Left lung (tissue), 10 donors: ENCODE results near the gene RHOBTB1. TPM values are rescaled to one million over a fixed set of nuclear protein-coding genes. Genes with fewer than 3 reads are reported as not detected.

Source experiments
- ATAC-seq: fragments of 200-7000 bp; cut with Tn5 transposase; one replicate; pipeline ENCODE4 v1.9.1; 2020; ENCODE audit warnings: moderate library complexity
- DNase-seq, 4 donors: peaks; one replicate each; pipeline ENCODE4 v3.0.0-alpha.2; 2013 to 2020
- H3K27ac ChIP-seq, 2 donors: fragments of 200-600 bp; sonication (generic) in 1 of 2; one replicate each; pipeline versions ENCODE4 v1.5.0 to v1.8.0; 2020 to 2021
- H3K27me3 ChIP-seq, 2 donors: fragments of 200-600 bp; sonication (generic) in 1 of 2; one replicate each; pipeline versions ENCODE4 v1.5.0 to v1.8.0; 2020 to 2021
- H3K36me3 ChIP-seq, 2 donors: fragments of 200-600 bp; sonication (generic) in 1 of 2; one replicate each; pipeline versions ENCODE4 v1.5.0 to v1.8.0; 2020 to 2021
- H3K4me1 ChIP-seq, 2 donors: fragments of 200-600 bp; one replicate each; pipeline ENCODE4 v1.8.0; 2021
- H3K4me3 ChIP-seq, 2 donors: fragments of 200-600 bp; sonication (generic) in 1 of 2; one replicate each; pipeline versions ENCODE4 v1.5.0 to v1.8.0; 2020 to 2021; ENCODE audit warnings: mild to moderate bottlenecking in 1 of 2
- H3K9me3 ChIP-seq, 2 donors: fragments of 200-600 bp; sonication (generic) in 1 of 2; one replicate each; pipeline versions ENCODE4 v1.5.0 to v1.8.0; 2020 to 2021
- CTCF ChIP-seq, 2 donors: fragments of 200-600 bp; sonication (generic) in 1 of 2; IDR thresholded peaks; one replicate each; pipeline versions ENCODE4 v1.5.0 to v1.8.0; 2021; ENCODE audit warnings: antibody characterized with exemption in 2 of 2
- intact Hi-C, 2 donors: fragments of 100-400 bp; cut with DNase I; formaldehyde crosslinking; loops; one replicate each; pipeline versions ENCODE4 v1.11.2 to v1.14.2; 2022
- polyA plus RNA-seq, 6 donors: library from polyadenylated mRNA; unstranded; fragments of 120-200 nt; gene quantifications; one replicate each; pipeline ENCODE4 v1.2.1, GENCODE V29; 2013; ENCODE audit not compliant: insufficient read length in 6 of 6
- total RNA-seq, 2 donors: library from RNA; stranded (reverse); fragmentation: NEBNext Ultra II Directional; extraction: Animal tissue kit (Norgen Biotek cat#: 25700); gene quantifications; one replicate each; pipeline ENCODE4 v1.2.1, GENCODE V29; 2021
- donor health status: DM: no; HTN: yes; CAD: no.
- donor health status: DM: no; HTN: no; CAD: no.

RHOBTB1 gene
- total and polyA plus RNA-seq, 8 donors: 13.1 to 55.9 (median 52.5) TPM

GRCh38 chr10:60970526-60970925 lies 26.5 kb upstream of the RHOBTB1 start:
- DNase-seq: no peak

GRCh38 chr10:60968504-60968903 lies 24.5 kb upstream of the RHOBTB1 start:
- Histone ChIP-seq H3K27me3 (no peaks in the 10 kb centered on the region), H3K4me1 (peaks cover 0 to 17% of the 10 kb centered on the region in 2 donors), H3K27ac (no peak overlapping the region), H3K9me3 (no peaks in the 10 kb centered on the region), H3K4me3 (no peak overlapping the region), H3K36me3 (no peaks in the 10 kb centered on the region)
- intact Hi-C loops: loop anchor here (5.0 to 10.0 kb wide), 2 partner anchors 144 to 151 kb away; no protein-coding TSS in a partner anchor
- DNase-seq (no peak), ATAC-seq (no peak)
- TF ChIP-seq CTCF (IDR thresholded peaks at IDR 0.05): no peak

More at GRCh38 chr10:60970526-60970925, 26.5 kb upstream of the RHOBTB1 start:
- intact Hi-C loops: no loop called here
- Histone ChIP-seq H3K27ac (no peak overlapping the region), H3K36me3 (no peaks in the 10 kb centered on the region), H3K9me3 (no peaks in the 10 kb centered on the region), H3K4me3 (no peak overlapping the region), H3K27me3 (no peaks in the 10 kb centered on the region), H3K4me1 (no peaks in the 10 kb centered on the region)
- no peak for ATAC-seq
- no peak for TF ChIP-seq CTCF (IDR thresholded peaks at IDR 0.05)

DNA sequence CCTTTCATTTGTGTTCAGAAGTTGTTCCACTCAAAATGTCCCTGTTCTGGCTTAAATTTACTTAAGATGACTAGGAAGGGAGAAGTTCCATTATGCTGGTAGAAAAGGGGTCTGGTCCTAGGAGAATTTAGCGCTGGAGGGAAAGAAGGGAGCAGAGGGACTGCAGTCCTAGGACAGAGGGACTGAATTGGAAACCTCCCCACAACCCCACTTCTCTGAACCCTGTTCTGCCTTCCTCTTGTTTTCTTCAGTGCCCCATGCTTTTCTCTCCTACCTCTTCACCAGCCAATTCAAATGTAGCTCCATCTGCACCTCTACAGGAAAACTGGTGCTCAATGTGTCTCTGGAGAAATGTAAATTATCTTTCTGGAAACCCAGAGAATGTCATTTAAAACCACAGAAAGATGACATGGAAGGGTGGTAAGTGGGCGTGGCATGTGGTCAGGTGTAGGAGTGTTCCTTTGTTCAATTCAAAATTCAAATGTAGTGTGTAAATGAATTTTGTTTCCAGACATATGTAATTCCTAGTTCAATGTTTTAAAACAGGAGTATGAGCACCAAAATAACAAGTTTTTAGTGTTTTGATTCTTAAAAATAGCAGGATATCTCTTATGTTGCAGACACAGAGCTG lies 24.0 kb upstream of the RHOBTB1 start:
- H3K9me3 ChIP-seq: no peaks in the 10 kb centered on the region
- intact Hi-C loops: loop anchor here (5.0 to 10.0 kb wide), 2 partner anchors 143 to 151 kb away; no protein-coding TSS in a partner anchor
- DNase-seq (no peak), ATAC-seq (no peak)
- no peaks in the 10 kb centered on the region for H3K27me3 ChIP-seq
- peaks cover 0 to 23% of the 10 kb centered on the region in 2 donors for H3K4me1 ChIP-seq
- no peak overlapping the region for H3K27ac ChIP-seq
- H3K4me3 ChIP-seq: no peak overlapping the region
- TF ChIP-seq CTCF (IDR thresholded peaks at IDR 0.05): no peak
- no peaks in the 10 kb centered on the region for H3K36me3 ChIP-seq

GRCh38 chr10:60967260-60967659 lies 23.3 kb upstream of the RHOBTB1 start:
- H3K9me3 ChIP-seq: no peaks in the 10 kb centered on the region
- intact Hi-C loops: loop anchor here (5.0 to 10.0 kb wide), 2 partner anchors 142 to 150 kb away; no protein-coding TSS in a partner anchor
- peaks cover 0 to 25% of the 10 kb centered on the region in 2 donors for H3K4me1 ChIP-seq
- no peaks in the 10 kb centered on the region for H3K27me3 ChIP-seq
- ATAC-seq: no peak
- TF ChIP-seq CTCF (IDR thresholded peaks at IDR 0.05): no peak
- DNase-seq: no peak
- H3K27ac ChIP-seq: no peak overlapping the region
- H3K4me3 ChIP-seq: no peak overlapping the region
- no peaks in the 10 kb centered on the region for H3K36me3 ChIP-seq

DNA sequence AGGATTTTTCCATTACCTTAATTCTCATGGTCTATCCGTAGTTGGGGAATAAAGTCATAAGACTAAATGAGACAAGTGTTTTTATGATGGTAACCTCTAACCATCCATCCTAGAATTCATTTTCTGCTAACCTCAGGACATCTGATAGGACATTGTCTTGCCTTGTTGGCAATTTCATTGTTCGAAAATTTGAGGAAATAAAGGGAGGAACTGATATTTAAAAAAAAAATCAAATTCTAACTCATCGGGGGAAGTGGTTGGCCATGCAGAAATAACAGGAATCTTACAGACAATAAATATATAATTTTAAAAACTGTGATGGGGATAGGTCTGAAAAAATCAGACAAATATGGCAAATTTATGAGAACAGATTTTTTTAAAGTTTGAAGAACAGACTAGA lies 21.7 kb upstream of the RHOBTB1 start:
- no peak for ATAC-seq
- Histone ChIP-seq H3K4me3 (no peak overlapping the region), H3K27ac (no peak overlapping the region), H3K36me3 (no peaks in the 10 kb centered on the region), H3K27me3 (no peaks in the 10 kb centered on the region), H3K9me3 (no peaks in the 10 kb centered on the region), H3K4me1 (peaks cover 0 to 25% of the 10 kb centered on the region in 2 donors)
- TF ChIP-seq CTCF (IDR thresholded peaks at IDR 0.05): no peak
- no peak for DNase-seq
- intact Hi-C loops: loop anchor here (5.0 to 10.0 kb wide), 2 partner anchors 141 to 148 kb away; no protein-coding TSS in a partner anchor
